Esophagus muscularis mucosa (tissue), 4 donors: ENCODE data around the gene SNX7.

ENCODE experiments used
- EP300 ChIP-seq: sonication (generic); formaldehyde crosslinking; IDR thresholded peaks from one replicate; pipeline ENCODE4 v1.6.1; 2017; ENCODE audit warnings: antibody characterized with exemption
- POLR2A ChIP-seq: fragments of 450-650 bp; IDR thresholded peaks from one replicate; pipeline ENCODE4 v1.6.1; 2017; ENCODE audit warnings: antibody characterized with exemption, moderate library complexity, mild to moderate bottlenecking, low read depth
- POLR2AphosphoS5 ChIP-seq, 2 donors: sonication (generic); formaldehyde crosslinking; IDR thresholded peaks; one replicate each; pipeline ENCODE4 v1.6.1; 2017; ENCODE audit warnings: antibody characterized with exemption in 2 of 2
- TF ChIP-seq, protein P1 (sequence below), 3 experiments: fragments of 200-600 bp in 2 of 3; fragments of 450-650 bp in 1 of 3; sonication (generic) in 2 of 3; IDR thresholded peaks; one replicate each; pipeline ENCODE4 v1.5.1; 2017 to 2019; ENCODE audit warnings: antibody characterized with exemption in 3 of 3, mild to moderate bottlenecking in 2 of 3, moderate library complexity in 1 of 3

DNA sequence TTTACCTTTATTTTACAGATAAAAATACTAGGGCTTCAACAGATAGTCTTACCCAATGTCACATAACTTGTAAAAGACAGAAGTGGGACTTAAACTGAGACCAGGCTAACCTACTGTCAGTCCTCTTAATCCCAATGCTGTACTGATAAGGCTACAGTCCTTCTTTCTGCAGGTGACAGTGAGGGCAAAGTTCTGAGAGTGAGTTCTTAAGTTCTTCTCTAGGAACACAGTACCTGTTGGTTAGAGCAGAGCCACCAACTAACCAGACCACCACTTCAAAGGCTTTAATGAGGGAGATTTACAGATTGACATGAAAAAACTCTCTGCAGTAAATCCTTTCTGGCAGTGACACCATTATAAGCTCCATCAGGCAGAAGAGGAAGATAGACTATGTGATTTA is 74.2 kb downstream of the SNX7 start:
- TF ChIP-seq, protein P1, sequence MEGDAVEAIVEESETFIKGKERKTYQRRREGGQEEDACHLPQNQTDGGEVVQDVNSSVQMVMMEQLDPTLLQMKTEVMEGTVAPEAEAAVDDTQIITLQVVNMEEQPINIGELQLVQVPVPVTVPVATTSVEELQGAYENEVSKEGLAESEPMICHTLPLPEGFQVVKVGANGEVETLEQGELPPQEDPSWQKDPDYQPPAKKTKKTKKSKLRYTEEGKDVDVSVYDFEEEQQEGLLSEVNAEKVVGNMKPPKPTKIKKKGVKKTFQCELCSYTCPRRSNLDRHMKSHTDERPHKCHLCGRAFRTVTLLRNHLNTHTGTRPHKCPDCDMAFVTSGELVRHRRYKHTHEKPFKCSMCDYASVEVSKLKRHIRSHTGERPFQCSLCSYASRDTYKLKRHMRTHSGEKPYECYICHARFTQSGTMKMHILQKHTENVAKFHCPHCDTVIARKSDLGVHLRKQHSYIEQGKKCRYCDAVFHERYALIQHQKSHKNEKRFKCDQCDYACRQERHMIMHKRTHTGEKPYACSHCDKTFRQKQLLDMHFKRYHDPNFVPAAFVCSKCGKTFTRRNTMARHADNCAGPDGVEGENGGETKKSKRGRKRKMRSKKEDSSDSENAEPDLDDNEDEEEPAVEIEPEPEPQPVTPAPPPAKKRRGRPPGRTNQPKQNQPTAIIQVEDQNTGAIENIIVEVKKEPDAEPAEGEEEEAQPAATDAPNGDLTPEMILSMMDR (IDR thresholded peaks at IDR 0.05): no peak
- TF ChIP-seq POLR2AphosphoS5 (IDR thresholded peaks at IDR 0.05) (no peak), POLR2A (no peak), EP300 (no peak)
